Ishikawa (cell line): Measurements from ENCODE around the gene WDR83.

Experiments
- CEBPB ChIP-seq: IDR thresholded peaks from 2 replicates; pipeline ENCODE4 v1.6.1; 2012
- CREB1 ChIP-seq: IDR thresholded peaks from 2 replicates; pipeline ENCODE4 v1.6.1; 2012; ENCODE audit warnings: low read depth
- EGR1 ChIP-seq: IDR thresholded peaks from 2 replicates; pipeline ENCODE4 v1.6.1; 2012
- EP300 ChIP-seq: IDR thresholded peaks from 2 replicates; pipeline ENCODE4 v1.6.1; 2012; ENCODE audit warnings: borderline replicate concordance
- FOXM1 ChIP-seq: IDR thresholded peaks from 2 replicates; pipeline ENCODE4 v1.6.1; 2012; ENCODE audit warnings: low read depth, borderline replicate concordance
- NFIC ChIP-seq: IDR thresholded peaks from 2 replicates; pipeline ENCODE4 v1.6.1; 2012
- RAD21 ChIP-seq: IDR thresholded peaks from 2 replicates; pipeline ENCODE4 v1.6.1; 2012; ENCODE audit warnings: low read depth
- TAF1 ChIP-seq: IDR thresholded peaks from 2 replicates; pipeline ENCODE4 v1.6.1; 2012; ENCODE audit warnings: low read depth, mild to moderate bottlenecking
- TCF12 ChIP-seq: IDR thresholded peaks from 2 replicates; pipeline ENCODE4 v1.6.1; 2012; ENCODE audit warnings: low read depth
- TEAD4 ChIP-seq: IDR thresholded peaks from 2 replicates; pipeline ENCODE4 v1.6.1; 2012
- YY1 ChIP-seq: IDR thresholded peaks from 2 replicates; pipeline ENCODE4 v1.6.1; 2012; ENCODE audit warnings: low read depth
- ZBTB7A ChIP-seq: IDR thresholded peaks from 2 replicates; pipeline ENCODE4 v1.6.1; 2012; ENCODE audit warnings: low read depth
- TF ChIP-seq, protein P1 (sequence below): IDR thresholded peaks from 2 replicates; pipeline ENCODE4 v1.6.1; 2012
- TF ChIP-seq, protein P2 (sequence below): IDR thresholded peaks from 2 replicates; pipeline ENCODE4 v1.6.1; 2012
- TF ChIP-seq, protein P3 (sequence below): IDR thresholded peaks from 2 replicates; pipeline ENCODE4 v1.6.1; 2012; ENCODE audit warnings: low read depth, mild to moderate bottlenecking

WDR83 gene

DNA sequence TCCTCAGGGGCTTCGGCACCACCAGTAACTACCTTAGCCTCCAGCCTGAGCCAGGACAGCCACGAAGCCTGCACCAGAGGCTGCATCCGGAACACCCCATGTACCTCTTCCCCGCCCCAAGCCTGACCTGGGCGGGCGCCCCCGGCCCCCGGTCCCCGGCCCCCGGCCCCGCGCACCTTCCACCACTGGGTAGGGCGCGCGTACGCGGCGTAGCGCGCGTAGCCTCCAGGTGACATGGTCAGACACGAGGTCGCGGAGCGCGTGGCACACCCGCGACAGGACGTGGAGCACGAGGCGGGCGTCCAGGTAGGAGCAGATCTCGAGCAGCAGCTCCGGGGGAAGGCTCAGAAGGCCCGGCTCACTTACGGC, 29.4 kb downstream of the WDR83 start:
- TF ChIP-seq CREB1 (no peak), TEAD4 (no peak)
- TF ChIP-seq, protein P1, sequence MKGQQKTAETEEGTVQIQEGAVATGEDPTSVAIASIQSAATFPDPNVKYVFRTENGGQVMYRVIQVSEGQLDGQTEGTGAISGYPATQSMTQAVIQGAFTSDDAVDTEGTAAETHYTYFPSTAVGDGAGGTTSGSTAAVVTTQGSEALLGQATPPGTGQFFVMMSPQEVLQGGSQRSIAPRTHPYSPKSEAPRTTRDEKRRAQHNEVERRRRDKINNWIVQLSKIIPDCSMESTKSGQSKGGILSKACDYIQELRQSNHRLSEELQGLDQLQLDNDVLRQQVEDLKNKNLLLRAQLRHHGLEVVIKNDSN, result no peak
- TF ChIP-seq, protein P2, sequence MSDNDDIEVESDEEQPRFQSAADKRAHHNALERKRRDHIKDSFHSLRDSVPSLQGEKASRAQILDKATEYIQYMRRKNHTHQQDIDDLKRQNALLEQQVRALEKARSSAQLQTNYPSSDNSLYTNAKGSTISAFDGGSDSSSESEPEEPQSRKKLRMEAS, result peak; percentile 87

DNA sequence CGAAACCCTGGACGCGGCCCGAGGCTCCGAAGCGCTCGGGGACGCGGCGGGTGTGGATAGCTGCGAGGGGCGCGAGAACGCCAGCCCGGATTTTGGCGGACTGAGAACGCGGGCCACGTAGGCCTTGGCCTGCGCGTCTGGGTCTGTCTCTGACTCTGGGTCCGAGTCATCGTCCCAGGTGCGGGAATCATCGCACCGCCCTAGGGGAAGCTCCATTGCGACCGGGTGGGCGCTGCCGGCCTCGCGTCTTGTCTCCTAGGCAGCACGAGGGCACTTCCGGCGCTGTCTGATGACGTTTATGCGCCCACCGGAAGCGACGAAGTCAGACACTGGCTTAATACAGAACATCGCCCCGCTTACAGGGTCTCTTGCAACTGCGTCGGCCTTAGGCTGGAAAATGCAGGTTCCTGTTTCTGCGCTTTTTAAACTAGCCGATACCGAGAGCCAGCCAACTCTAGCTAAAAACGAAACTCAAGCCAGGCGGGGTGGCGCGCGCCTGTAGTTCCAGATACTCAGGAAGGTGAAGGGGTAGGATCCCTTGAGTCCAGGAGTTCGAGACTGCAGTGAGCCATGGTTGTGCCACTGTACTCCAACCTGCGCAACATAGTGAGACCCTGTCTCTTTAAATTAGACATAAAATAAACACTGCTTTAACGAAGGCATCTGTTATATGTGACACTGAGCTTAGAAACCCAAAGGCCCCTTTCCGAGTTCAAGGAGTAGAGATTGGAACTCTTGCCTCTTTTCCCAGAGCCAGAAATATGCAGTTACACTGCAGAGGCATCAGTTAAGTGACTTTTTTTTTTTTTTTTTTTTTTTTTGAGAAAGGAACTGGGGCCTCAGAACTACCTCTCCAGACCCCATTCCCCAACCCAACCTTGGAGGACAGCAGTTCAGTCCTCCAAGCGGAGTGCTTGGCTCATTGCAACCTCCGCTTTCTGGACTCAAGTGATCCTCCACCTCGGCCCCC, 30.0 kb downstream of the WDR83 start, which contains the start of gene FBXW9:
TSS of gene FBXW9 (minus strand) at position 266 of the 970 bp plus-strand sequence. CDS start at position 216, 50 bp downstream.
- TF ChIP-seq EP300 (no peak), FOXM1 (no peak), NFIC (peak; percentile 23; the same call in 1 of the 2 replicates), RAD21 (no peak), CREB1 (peak; percentile 95), TEAD4 (no peak), CEBPB (no peak), YY1 (peak; percentile 47; the same call in 1 of the 2 replicates), EGR1 (peak; percentile 15; the same call in 1 of the 2 replicates), TAF1 (peak; percentile 62; the same call in 1 of the 2 replicates), TCF12 (0 out of 2 replicates have a peak, but pooled peaks have one; percentile 8), ZBTB7A (no peak)
- TF ChIP-seq, protein P1, result no peak
- TF ChIP-seq, protein P2, result peak; percentile 78
- TF ChIP-seq, protein P3, sequence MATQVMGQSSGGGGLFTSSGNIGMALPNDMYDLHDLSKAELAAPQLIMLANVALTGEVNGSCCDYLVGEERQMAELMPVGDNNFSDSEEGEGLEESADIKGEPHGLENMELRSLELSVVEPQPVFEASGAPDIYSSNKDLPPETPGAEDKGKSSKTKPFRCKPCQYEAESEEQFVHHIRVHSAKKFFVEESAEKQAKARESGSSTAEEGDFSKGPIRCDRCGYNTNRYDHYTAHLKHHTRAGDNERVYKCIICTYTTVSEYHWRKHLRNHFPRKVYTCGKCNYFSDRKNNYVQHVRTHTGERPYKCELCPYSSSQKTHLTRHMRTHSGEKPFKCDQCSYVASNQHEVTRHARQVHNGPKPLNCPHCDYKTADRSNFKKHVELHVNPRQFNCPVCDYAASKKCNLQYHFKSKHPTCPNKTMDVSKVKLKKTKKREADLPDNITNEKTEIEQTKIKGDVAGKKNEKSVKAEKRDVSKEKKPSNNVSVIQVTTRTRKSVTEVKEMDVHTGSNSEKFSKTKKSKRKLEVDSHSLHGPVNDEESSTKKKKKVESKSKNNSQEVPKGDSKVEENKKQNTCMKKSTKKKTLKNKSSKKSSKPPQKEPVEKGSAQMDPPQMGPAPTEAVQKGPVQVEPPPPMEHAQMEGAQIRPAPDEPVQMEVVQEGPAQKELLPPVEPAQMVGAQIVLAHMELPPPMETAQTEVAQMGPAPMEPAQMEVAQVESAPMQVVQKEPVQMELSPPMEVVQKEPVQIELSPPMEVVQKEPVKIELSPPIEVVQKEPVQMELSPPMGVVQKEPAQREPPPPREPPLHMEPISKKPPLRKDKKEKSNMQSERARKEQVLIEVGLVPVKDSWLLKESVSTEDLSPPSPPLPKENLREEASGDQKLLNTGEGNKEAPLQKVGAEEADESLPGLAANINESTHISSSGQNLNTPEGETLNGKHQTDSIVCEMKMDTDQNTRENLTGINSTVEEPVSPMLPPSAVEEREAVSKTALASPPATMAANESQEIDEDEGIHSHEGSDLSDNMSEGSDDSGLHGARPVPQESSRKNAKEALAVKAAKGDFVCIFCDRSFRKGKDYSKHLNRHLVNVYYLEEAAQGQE, result no peak

DNA sequence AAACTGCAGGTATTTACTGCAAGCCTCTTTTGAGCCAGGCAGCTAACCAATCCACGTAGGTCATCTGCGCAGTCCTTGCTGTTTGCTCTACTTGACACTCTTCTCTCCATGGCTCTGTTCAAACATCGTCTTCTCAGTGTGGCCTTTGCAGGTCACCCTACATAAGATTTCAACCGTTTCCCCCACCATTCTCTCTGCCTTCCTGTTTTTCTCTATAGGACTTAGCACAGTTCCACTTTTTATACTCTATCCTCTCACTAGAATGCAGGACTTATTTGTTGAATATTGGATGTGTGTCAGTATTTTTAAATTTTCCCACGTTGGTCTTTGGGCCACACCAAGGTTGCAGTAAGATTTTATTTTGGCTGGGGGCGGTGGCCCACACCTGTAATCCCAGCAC, 31.5 kb downstream of the WDR83 start:
- TF ChIP-seq FOXM1 (no peak), TCF12 (no peak), YY1 (no peak), CEBPB (no peak), RAD21 (no peak), NFIC (no peak), TAF1 (no peak), EGR1 (no peak), TEAD4 (no peak), ZBTB7A (no peak), CREB1 (no peak), EP300 (no peak)
- TF ChIP-seq, protein P1, result no peak
- TF ChIP-seq, protein P3, result no peak
- TF ChIP-seq, protein P2, result no peak

DNA sequence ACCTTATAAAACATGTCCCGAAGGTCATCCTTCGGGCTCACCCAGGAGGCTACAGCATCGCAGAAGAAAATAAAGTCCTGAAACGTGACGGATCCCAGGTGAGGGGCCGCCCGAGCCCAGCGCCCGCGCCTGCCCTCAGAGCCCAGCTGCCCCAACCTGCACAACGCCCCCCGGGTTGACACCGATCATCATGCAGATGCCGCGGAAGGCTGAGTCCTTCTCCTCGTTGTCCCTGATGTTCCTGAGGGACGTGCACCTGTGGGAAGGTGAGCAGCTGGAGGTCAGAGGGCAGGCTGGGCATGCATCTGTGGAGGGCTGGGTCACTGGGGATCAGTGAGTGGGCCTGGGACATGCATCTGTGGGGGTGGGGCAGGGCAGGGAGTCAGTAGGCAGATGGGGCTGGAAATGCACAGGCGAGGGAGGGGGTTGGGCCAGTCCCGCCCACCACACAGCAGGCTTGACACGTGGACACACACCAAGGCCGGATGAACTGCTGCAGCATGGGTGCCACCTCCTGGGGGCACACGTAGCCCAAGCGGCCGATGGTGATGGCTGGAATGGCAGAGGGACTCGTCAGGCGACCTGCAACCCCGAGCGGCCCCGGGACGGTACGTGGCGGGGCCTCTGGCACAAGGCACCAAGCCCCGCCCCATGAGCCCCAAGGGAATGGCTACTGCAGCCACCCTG, 35.1 kb downstream of the WDR83 start:
- no peak for TF ChIP-seq NFIC
- no peak for TF ChIP-seq RAD21
- TF ChIP-seq TEAD4, result no peak
- TF ChIP-seq, protein P1, result no peak
- TF ChIP-seq EP300, result no peak
- no peak for TF ChIP-seq EGR1
- TF ChIP-seq, protein P3, result no peak
- TF ChIP-seq ZBTB7A, result no peak
- TF ChIP-seq, protein P2, result no peak
- no peak for TF ChIP-seq CEBPB
- no peak for TF ChIP-seq CREB1
- TF ChIP-seq FOXM1, result no peak
- no peak for TF ChIP-seq TCF12
- TF ChIP-seq YY1, result no peak
- TF ChIP-seq TAF1, result no peak
